Endothelial cell of umbilical vein (primary cell): ENCODE results near the gene ADORA2A. TPM values are rescaled to one million over a fixed set of nuclear protein-coding genes. Genes with fewer than 3 reads are reported as not detected.

Experiments
- BruUV-seq: library from RNA; stranded (reverse); fragments of 400-500 nt; replicated peaks from 2 replicates; lab custom pipeline; 2021; lab: Mats Ljungman, UMichigan
- CTCF ChIA-PET: fragments of 300-600, 350-600 bp; sonication (Branson Sonifier 250); formaldehyde crosslinking; loops from one replicate; lab custom pipeline; 2021; ENCODE audit warnings: antibody characterized with exemption, inconsistent platforms; lab: Charles Lee
- POLR2A ChIA-PET: fragments of 300-600, 350-600 bp; sonication (Branson Sonifier 250); formaldehyde crosslinking; loops from one replicate; lab custom pipeline; 2021; ENCODE audit warnings: antibody characterized with exemption, inconsistent platforms; lab: Charles Lee
- DNase-seq: peaks from one replicate; pipeline ENCODE4 v3.0.0-alpha.2; 2011; ENCODE audit warnings: low read depth, low spot score
- FAIRE-seq: peaks from 2 replicates; lab custom pipeline; 2011; peaks lifted over from hg19 to GRCh38; lab: Jason Lieb, UNC
- H2AFZ ChIP-seq: 2 replicates; pipeline ENCODE4 v1.6.0; 2012; ENCODE audit warnings: low read depth, low read length, control low read depth, inconsistent platforms
- H3K27ac ChIP-seq: 2 replicates; pipeline ENCODE4 v1.5.1; 2011; ENCODE audit warnings: low read depth, mild to moderate bottlenecking, control low read depth, low read length, moderate library complexity; ENCODE audit not compliant: insufficient read depth
- H3K27me3 ChIP-seq, 2 experiments: 2 replicates each; pipeline versions ENCODE4 v1.6.0 to v1.6.1; 2011; ENCODE audit warnings: low read length in 2 of 2, mixed read lengths in 1 of 2; ENCODE audit not compliant: control insufficient read depth in 2 of 2, insufficient read depth in 2 of 2
- H3K36me3 ChIP-seq, 2 experiments: 2 replicates in 1 of 2; 3 replicates in 1 of 2; pipeline ENCODE4 v1.5.1; 2011; ENCODE audit warnings: low read length in 2 of 2, mild to moderate bottlenecking in 1 of 2, moderate library complexity in 1 of 2; ENCODE audit not compliant: control insufficient read depth in 2 of 2, insufficient read depth in 2 of 2; ENCODE audit errors: extremely low read depth in 1 of 2
- H3K4me1 ChIP-seq: 3 replicates; pipeline ENCODE4 v1.5.1; 2011; ENCODE audit warnings: mild to moderate bottlenecking, low read length; ENCODE audit not compliant: control insufficient read depth, insufficient read depth; ENCODE audit errors: extremely low read depth
- H3K4me2 ChIP-seq: 2 replicates; pipeline ENCODE4 v1.6.1; 2011; ENCODE audit warnings: low read length, control low read depth, mixed read lengths; ENCODE audit not compliant: insufficient read depth
- H3K4me3 ChIP-seq, 3 experiments: fragments of 200-600 bp in 1 of 3; sonication (generic), shearing (Covaris generic) in 1 of 3; replicated peaks in 1 of 3; 2 replicates each; pipeline ENCODE4 v1.5.1; 2011 to 2016; ENCODE audit warnings: control low read depth in 3 of 3, low read length in 3 of 3, mild to moderate bottlenecking in 2 of 3, inconsistent platforms in 1 of 3, low read depth in 1 of 3, moderate library complexity in 1 of 3; ENCODE audit not compliant: insufficient read depth in 1 of 3
- H3K79me2 ChIP-seq: 2 replicates; pipeline ENCODE4 v1.6.0; 2012; ENCODE audit warnings: low read length, inconsistent platforms; ENCODE audit not compliant: control insufficient read depth, insufficient read depth
- H3K9ac ChIP-seq: replicated peaks from 2 replicates; pipeline ENCODE3; 2011; ENCODE audit warnings: low read length, control low read depth; ENCODE audit not compliant: insufficient read depth; ENCODE audit errors: extremely low read depth
- H3K9me1 ChIP-seq: replicated peaks from 3 replicates; pipeline ENCODE4 v1.6.0; 2011; ENCODE audit warnings: mild to moderate bottlenecking, low read length; ENCODE audit not compliant: control insufficient read depth, insufficient read depth; ENCODE audit errors: extremely low read depth
- H3K9me3 ChIP-seq: replicated peaks from 2 replicates; pipeline ENCODE4 v1.5.1; 2012; ENCODE audit warnings: low read length, inconsistent platforms; ENCODE audit not compliant: control insufficient read depth, insufficient read depth
- H4K20me1 ChIP-seq: replicated peaks from 2 replicates; pipeline ENCODE3; 2011; ENCODE audit warnings: mild to moderate bottlenecking, low read length; ENCODE audit not compliant: control insufficient read depth, insufficient read depth; ENCODE audit errors: extremely low read depth
- CTCF ChIP-seq, 2 donors: IDR thresholded peaks; 1 replicate in 1 of 2; 2 replicates in 1 of 2; pipeline ENCODE4 v1.5.1; 2011; ENCODE audit warnings: low read length in 2 of 2, mild to moderate bottlenecking in 2 of 2, moderate library complexity in 2 of 2, control low read depth in 1 of 2, inconsistent platforms in 1 of 2, low read depth in 1 of 2; ENCODE audit not compliant: insufficient read depth in 1 of 2; ENCODE audit errors: extremely low read depth in 1 of 2
- EZH2 ChIP-seq: IDR thresholded peaks from 2 replicates; pipeline ENCODE4 v1.6.1; 2012; ENCODE audit warnings: borderline replicate concordance, low read depth, mild to moderate bottlenecking, moderate library complexity, low read length, inconsistent platforms; ENCODE audit not compliant: severe bottlenecking
- FOS ChIP-seq: IDR thresholded peaks from 2 replicates; pipeline ENCODE4 v1.6.1; 2011; ENCODE audit warnings: mild to moderate bottlenecking, low read length, moderate library complexity, borderline replicate concordance; ENCODE audit not compliant: insufficient read depth
- GATA2 ChIP-seq: IDR thresholded peaks from 2 replicates; pipeline ENCODE4 v1.7.0; 2011; ENCODE audit warnings: low read depth, mild to moderate bottlenecking, moderate library complexity, mixed read lengths, low read length; ENCODE audit not compliant: insufficient read length, insufficient read depth
- JUN ChIP-seq: IDR thresholded peaks from 2 replicates; pipeline ENCODE4 v1.6.1; 2011; ENCODE audit warnings: borderline replicate concordance, low read depth; ENCODE audit not compliant: insufficient read length, insufficient read depth
- MAX ChIP-seq: IDR thresholded peaks from 2 replicates; pipeline ENCODE4 v1.6.1; 2011; ENCODE audit not compliant: insufficient read depth, insufficient read length
- MYC ChIP-seq: IDR thresholded peaks from one replicate; pipeline ENCODE4 v1.6.1; 2011; ENCODE audit warnings: mild to moderate bottlenecking, low read depth, low read length
- POLR2A ChIP-seq: IDR thresholded peaks from 2 replicates; pipeline ENCODE4 v1.6.1; 2012; ENCODE audit warnings: low read depth, mild to moderate bottlenecking, control low read depth, low read length
- POLR2AphosphoS5 ChIP-seq: IDR thresholded peaks from 2 replicates; pipeline ENCODE4 v1.6.1; 2012; ENCODE audit warnings: low read depth, mild to moderate bottlenecking, control low read depth, low read length, moderate library complexity; ENCODE audit not compliant: insufficient read depth
- dilution Hi-C: fragments of 300-500 bp; cut with MboI; formaldehyde crosslinking; loops from one replicate; pipeline ENCODE4 v1.15.0; 2019; ENCODE audit warnings: low sequenced_read_pairs; ENCODE audit not compliant: extremely low pct_ligation_motif_present
- intact Hi-C: fragments of 100-400 bp; cut with micrococcal nuclease; formaldehyde crosslinking; loops from one replicate; pipeline ENCODE4 v1.10.0; 2022
- polyA plus RNA-seq, 4 experiments: library from polyadenylated mRNA; depleted of rRNA in 3 of 4; stranded (reverse) in 3 of 4; unstranded in 1 of 4; fragments of >200 nt; gene quantifications; 2 replicates each; pipeline versions ENCODE4 v1.2.1 to v1.2.3, GENCODE V29; 2011 to 2012; ENCODE audit warnings: missing spikeins in 1 of 4
- total RNA-seq: library from RNA; stranded (reverse); gene quantifications from 2 replicates; pipeline ENCODE4 v1.2.3, GENCODE V29; 2021

The ADORA2A gene
- total and polyA plus RNA-seq, 2 donors (not counting 3 experiments of a cell fraction or from before 2014, with no cell fraction given): 20.0 to 33.1 TPM

- DNase-seq (peak; percentile 97), FAIRE-seq (peak; percentile 99)
- POLR2A ChIA-PET: interaction anchor here (1.2 kb wide), 1 partner anchor 11 kb away, joined by 4 read pairs; no protein-coding TSS in a partner anchor
- Histone ChIP-seq H3K79me2 (peaks cover 5% of the 10 kb centered on the region), H3K9me1 (no peaks in the 10 kb centered on the region), H4K20me1 (no peaks in the 10 kb centered on the region), H3K36me3 (no peaks in the 10 kb centered on the region), H3K4me1 (peaks cover 53% of the 10 kb centered on the region), H3K27me3 (no peaks in the 10 kb centered on the region), H3K4me3 (no peak overlapping the region), H2AFZ (no peak overlapping the region), H3K9ac (peak overlapping the region; percentile 10), H3K27ac (peak overlapping the region; percentile 78), H3K4me2 (peak overlapping the region; percentile 54), H3K9me3 (no peaks in the 10 kb centered on the region)
- no TSS peak for BruUV-seq
- intact Hi-C loops (loop anchor here (1.0 to 5.0 kb wide), 3 partner anchors 18 to 75 kb away; no protein-coding TSS in a partner anchor), dilution Hi-C loops (no loop called here)
- CTCF ChIA-PET: interaction anchor here (0.7 to 1.7 kb wide), 13 partner anchors 9 to 124 kb away, joined by 3 to 7 read pairs (median 3); no protein-coding TSS in a partner anchor
- TF ChIP-seq EZH2 (no peak), MAX (no peak), MYC (peak; percentile 12), JUN (peak; percentile 80), GATA2 (no peak), CTCF (IDR thresholded peaks at IDR 0.05; ENCODE audit: extremely low read depth in 1 of 2, insufficient read depth in 1 of 2, low read depth in 1 of 2, low read length in 2 of 2) (no peak), FOS (peak; percentile 96), POLR2A (no peak), POLR2AphosphoS5 (peak; percentile 68)
Observed at GRCh38 chr22:24402460-24403192, 24.8 kb upstream of the ADORA2A start.
